Activated CD8-positive, alpha-beta memory T cell treated with anti-CD3 and anti-CD28 coated beads for 48 hours (primary cell): Measurements from ENCODE around the gene ERVH48-1.
A peak's percentile ranks its signal among the peaks of the same experiment; 100 is the strongest.
"Not testable (repeated sequence)": the region's sequence is repeated elsewhere in the genome, so short reads cannot be mapped to it uniquely, and the experiment has no call there.

Source experiments
- DNase-seq, 3 experiments: peaks; one replicate each; pipeline ENCODE4 v3.0.0-alpha.2; 2020; ENCODE audit warnings: low read depth in 2 of 3, low spot score in 2 of 3

ERVH48-1 gene

GRCh38 chr21:42939582-42940413, 14.4 kb upstream of the ERVH48-1 start:
- no peak for DNase-seq

DNA sequence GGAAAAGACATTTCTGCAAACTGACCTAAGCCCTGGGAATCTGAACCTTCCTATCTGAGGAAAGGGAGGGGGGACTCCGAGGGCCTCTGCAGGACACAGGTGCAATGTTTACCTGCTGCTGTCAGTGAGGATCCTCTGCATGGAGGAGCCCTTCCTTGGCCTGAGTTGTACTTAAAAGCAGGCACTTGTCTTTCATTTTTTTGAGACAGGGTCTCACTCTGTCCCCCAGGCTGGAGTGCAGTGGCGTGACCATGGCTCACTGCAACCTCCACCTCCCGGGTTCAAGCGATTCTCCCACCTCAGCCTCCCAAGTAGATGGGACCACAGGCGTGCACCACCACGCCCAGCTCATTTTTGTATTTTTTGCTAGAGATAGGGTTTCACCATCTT, 13.2 kb upstream of the ERVH48-1 start:
- not testable (repeated sequence) for DNase-seq

DNA sequence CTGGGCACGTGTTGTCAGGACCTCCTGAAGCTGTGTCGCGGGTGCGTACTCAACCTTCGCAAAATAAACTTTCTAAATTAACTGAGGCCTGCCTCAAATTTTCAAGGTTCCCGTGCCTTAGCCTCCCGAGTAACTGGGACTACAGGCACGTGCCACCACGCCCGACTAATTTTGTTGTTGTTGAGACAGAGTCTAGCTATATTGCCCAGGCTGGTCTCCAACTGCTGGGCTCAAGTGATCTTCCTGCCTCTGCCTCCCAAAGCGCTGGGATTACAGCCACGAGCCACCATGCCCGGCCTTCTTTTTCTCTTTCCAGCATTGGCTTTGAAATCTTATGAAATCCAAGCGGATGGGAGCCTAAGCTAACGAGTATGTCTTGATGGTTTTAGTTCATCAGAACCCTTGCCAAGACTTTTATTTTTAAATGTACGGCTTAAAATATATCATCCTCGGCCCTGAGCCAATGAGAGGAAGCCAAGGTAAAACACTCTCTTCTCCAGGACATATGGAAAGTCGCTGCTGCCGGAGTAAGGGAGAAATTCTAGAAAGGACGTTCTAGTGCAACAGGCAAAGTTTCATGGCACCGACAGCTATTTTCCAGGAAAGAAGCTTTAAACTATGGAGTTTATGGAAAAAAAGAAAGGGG, 12.7 kb upstream of the ERVH48-1 start:
- no peak for DNase-seq

DNA sequence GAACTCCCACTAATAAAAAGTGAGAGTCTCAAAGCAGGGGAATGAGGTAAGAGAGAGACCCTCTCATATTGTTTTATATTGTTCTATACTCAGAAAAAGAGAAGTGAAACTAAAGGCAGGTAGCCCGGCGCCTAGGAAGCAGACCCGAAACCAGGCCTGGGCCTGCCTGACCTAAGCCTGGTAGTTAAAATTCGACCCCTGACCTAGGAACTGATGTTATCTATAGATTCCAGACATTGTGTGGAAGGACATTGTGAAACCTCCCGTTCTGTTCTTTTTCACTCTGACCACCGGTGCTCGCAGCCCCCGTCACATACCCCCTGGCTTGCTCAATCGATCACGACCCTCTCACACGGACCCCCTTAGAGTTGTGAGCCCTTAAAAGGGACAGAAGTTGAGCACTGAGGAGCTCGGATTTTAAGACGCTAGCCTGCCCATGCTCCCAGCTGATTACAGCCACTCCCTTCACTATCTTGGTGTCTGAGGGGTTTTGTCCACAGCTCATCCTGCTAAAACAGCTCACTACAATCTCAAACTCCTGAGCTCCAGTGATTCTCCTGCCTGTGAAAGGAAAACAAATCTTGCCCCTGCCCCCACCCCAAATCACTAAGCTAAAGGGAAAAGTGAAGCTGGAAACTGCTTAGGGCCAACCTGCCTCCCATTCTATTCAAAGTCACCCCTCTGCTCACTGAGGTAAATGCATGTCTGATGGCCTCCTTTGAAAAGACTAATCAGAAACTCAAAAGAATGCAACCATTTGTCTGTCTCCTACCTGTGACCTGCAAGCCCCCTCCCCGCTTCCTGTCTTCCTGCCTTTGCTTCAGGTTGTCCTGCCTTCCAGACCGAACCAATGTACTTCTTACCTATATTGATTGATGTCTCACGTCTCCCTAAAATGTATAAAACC, 11.9 kb upstream of the ERVH48-1 start:
- DNase-seq, result not testable (repeated sequence)

GRCh38 chr21:42936360-42936759, 10.9 kb upstream of the ERVH48-1 start:
- not testable (repeated sequence) for DNase-seq

GRCh38 chr21:42933973-42934372, 8.5 kb upstream of the ERVH48-1 start:
- not testable (repeated sequence) for DNase-seq

DNA sequence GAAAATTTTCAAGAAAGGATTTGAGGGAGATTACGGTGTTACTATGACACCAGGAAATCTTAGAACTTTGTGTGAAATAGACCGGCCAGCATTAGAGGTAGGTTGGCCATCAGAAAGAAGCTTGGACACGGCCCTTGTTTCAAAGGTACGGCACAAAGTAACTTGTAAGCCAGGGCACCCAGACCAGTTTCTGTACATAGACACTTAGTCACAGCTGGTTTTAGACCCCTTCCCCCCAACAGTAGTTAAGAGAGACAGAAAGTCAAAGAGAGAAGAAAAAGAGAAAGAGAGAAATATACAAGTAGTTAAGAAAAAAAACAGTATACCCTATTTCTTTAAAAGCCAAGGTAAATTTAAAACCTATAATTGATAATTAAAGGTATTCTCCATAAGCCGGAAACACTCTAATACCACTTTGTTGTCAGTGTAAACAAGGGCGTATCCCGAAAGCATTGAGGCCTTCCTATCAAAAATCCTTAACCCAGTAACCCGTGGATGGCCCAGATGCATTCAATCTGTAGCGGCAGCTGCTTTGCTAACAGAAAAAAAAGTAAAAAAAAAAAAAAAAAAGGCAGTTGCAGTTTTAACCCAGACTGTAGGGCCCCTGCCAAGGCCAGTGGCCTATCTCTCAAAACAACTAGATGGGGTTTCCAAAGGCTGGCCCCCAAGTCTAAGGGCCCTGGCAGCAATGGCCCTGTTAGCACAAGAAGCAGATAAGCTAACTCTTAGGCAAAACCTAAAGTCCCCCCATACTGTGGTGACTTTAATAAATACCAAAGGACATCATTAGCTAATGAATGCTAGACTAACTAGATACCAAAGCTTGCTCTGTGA, 7.9 kb upstream of the ERVH48-1 start:
- DNase-seq, result not testable (repeated sequence)

DNA sequence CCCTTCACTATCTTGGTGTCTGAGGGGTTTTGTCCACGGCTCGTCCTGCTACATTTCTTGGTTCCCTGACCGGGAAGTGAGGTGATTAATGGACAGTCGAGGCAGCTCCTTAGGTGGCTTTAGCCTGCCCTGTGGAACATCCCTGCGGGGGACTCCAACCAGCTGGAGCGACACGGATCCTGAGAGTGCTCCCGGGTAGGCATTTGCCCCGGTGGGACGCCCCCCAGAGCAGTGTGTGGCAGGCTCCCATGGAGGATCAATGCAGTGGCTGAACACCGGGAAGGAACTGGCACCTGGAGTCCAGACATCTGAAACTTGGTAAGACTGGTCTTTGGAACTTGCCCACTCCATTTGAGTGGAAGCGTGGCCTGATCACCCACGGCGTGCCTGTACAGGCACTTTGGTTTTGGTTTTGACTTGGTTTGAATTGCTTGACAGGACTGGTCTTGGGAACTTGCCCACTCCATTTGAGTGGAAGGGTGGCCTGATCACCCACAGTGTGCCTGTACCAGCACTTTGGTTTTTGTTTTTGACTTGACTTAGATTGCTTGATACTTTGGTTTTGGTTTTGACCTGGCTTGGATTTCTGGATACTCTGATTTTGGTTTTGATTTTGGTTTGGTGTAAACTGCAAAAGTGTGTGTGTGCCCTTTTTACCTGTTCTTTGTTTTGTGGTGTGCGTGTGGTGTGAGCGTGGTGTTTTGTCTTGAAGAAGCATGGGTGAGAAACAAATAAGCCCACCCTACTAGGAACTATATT, 7.1 kb upstream of the ERVH48-1 start:
- not testable (repeated sequence) for DNase-seq

GRCh38 chr21:42931560-42932235, 6.3 kb upstream of the ERVH48-1 start:
- DNase-seq, result no peak

DNA sequence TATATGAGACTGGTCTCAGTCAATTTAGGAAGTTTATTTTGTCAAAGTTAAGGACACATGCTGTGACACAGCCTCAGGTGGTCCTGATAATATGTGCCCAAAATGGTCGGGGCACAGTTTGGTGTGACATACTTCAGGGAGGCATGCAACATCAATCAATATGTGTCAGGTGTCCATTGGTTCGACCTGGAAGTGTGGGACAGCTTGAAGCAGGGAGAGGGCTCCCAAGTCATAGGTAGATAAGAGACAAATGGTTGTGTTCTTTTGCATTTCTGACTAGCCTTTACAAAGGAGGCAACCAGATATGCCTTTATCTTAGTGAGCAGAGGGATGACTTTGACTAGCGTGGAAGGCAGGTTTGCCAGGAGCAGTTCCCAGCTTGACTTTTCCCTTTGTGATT, 4.5 kb upstream of the ERVH48-1 start:
- DNase-seq, result no peak

- DNase-seq, result not testable (repeated sequence)
These were observed 2.2 kb upstream of the ERVH48-1 start for GRCh38 chr21:42927474-42928200.

- no peak for DNase-seq
These were observed 1.0 kb downstream of the ERVH48-1 start for GRCh38 chr21:42924433-42924751.

DNA sequence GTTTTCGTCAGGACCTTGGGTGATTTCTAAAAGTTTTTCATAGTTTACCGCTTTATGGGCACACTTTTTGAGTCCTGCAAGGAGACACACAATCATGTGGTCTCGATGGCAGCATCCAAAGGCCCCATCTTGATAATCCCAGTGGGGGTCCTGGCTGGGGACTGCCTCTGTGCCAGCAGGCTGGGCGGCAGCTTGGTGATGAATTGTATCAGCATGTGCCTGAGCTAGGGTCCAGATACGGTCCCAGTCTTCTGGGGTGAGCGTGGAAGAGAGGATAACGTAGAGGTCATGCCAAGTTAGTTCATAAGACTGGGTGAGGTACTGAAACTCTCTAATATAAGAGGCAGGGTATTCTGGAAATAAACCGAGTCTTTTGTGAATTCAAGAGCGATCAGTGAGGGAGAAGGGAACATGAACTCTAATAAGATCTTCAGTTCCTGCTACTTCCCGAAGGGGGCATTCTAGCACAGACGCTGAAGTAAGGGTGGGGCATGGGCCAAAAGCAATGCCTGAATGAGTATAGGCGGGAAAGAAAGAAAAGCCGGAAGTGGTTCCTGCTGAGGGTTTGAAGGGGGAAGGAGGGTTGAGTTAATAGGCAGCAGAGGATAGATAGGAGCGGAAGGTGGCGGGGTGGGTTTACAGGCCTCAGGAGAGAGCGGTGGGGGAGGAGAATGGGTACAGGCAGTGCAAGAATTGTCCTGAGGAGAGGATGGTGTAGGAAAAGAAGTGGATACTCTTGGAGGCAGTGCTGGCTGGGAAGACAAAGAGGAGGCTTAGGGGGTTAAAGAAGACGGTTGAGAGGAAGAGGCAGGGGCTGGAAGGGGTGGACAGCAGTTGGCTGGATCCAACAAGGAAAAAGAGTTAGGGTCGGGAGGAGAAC, 1.6 kb downstream of the ERVH48-1 start:
- peak; percentile 28 to 51 (median 48) for DNase-seq

DNA sequence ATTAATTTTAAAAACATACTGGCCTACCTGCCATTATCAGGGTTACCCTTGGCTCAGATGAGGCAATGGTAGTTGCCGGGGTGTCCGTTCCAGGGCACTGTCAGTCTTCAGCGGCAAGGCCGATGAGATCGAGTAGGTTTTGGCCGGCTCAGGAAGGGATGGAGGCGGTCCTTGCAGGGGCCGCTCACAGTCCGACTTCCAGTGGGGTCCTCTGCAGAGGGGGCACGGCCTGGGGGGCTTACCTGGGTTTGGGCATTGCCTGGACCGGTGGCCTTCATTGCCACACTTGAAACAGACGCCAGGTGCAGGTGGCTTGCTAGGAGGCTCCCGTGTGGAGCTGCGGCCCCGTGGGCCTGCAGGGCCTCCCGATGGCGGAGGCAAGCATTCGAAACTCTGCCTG, 2.5 kb downstream of the ERVH48-1 start:
- no peak for DNase-seq

- DNase-seq, result no peak
These were observed 3.5 kb downstream of the ERVH48-1 start for GRCh38 chr21:42921927-42922326.

DNA sequence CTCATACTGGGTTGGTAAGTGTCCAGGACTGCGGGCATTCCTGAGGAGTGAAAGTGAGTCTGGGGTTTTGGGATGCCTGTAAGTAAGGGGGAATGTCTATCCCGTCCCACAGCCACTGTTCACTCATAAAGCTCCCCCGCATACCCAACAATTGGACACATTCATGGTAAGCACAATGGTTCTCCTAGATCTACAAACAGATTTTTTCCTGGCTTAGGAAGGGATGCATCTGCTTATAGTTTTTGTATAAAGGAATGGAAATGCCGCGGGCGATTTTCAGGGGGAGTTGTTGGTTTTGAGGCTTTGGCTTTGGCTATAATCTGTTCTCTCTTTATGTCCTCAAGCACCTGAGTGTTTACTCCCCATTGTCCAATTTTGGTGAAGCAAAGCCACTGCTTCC, 7.1 kb downstream of the ERVH48-1 start:
- no peak for DNase-seq

DNA sequence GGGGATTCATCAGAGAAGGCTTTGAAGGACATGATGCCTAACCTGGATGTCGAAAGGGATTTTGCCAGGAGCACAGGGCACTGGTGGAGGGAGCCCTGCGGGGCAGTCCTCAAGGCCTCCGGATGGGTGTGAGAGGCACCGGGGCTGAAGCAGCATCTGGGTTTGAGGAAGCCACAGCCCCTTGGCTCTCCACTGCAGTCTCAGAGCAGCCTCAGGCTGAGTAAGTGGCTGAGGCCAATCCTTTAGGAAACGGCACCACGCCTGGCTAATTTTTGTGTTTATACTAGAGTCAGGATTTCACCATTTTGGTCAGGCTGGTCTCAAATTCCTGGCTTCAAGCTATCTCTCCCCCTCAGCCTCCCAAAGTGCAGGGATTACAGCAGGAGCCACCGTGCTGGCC, 12.0 kb downstream of the ERVH48-1 start:
- no peak for DNase-seq

- not testable (repeated sequence) for DNase-seq
These were observed 13.5 kb downstream of the ERVH48-1 start for GRCh38 chr21:42911920-42912319.
